ENCODE measurements around the gene KCTD16.

KCTD16 gene

GRCh38 chr5:144313147-144313726, 142.6 kb downstream of the KCTD16 start:
- no peak for TF ChIP-seq CTCF (IDR thresholded peaks at IDR 0.05; ENCODE audit: low read depth, low read length)
- DNase-seq (ENCODE audit: extremely low read depth, low read depth), result no peak

GRCh38 chr5:144315026-144315425, 144.4 kb downstream of the KCTD16 start:
- DNase-seq (ENCODE audit: extremely low read depth, low read depth), result no peak
- TF ChIP-seq CTCF (IDR thresholded peaks at IDR 0.05; ENCODE audit: low read depth, low read length), result no peak

- no peak for TF ChIP-seq CTCF (IDR thresholded peaks at IDR 0.05; ENCODE audit: low read depth, low read length)
- DNase-seq (ENCODE audit: extremely low read depth, low read depth), result no peak
Measured at GRCh38 chr5:144315994-144316634, 145.4 kb downstream of the KCTD16 start.

GRCh38 chr5:144318011-144318410, 147.3 kb downstream of the KCTD16 start:
- no peak for TF ChIP-seq CTCF (IDR thresholded peaks at IDR 0.05; ENCODE audit: low read depth, low read length)
- no peak for DNase-seq (ENCODE audit: extremely low read depth, low read depth)

- no peak for TF ChIP-seq CTCF (IDR thresholded peaks at IDR 0.05; ENCODE audit: low read depth, low read length)
- no peak for DNase-seq (ENCODE audit: extremely low read depth, low read depth)
Measured at GRCh38 chr5:144318460-144318859, 147.8 kb downstream of the KCTD16 start.

- no peak for TF ChIP-seq CTCF (IDR thresholded peaks at IDR 0.05; ENCODE audit: low read depth, low read length)
- DNase-seq (ENCODE audit: extremely low read depth, low read depth), result no peak
Measured at GRCh38 chr5:144323181-144323580, 152.5 kb downstream of the KCTD16 start.

GRCh38 chr5:144325532-144325931, 154.9 kb downstream of the KCTD16 start:
- DNase-seq (ENCODE audit: extremely low read depth, low read depth), result no peak
- TF ChIP-seq CTCF (IDR thresholded peaks at IDR 0.05; ENCODE audit: low read depth, low read length), result no peak

Measured in AG09319 (cell line).